ENCODE results near the gene LINS1.

The LINS1 gene

DNA sequence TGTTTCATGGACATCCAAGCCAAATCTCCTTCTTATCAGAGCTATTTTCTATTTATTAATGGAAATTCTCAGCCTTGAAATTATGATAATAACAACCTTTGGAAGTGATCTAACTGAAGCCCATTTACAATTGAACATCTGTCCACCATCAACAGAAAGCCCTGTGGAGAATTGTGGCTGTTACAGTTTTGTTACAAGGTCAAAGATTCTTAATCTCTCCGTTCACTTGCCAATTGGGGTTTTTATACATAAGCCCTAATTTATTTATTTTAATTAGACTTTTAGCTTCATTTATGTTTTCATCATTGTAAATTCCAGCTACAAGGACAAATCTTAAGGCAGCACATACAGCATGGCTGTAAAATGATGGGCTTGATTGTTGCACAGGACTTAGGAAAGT lies 76.5 kb downstream of the LINS1 start:
- Histone ChIP-seq H3K27ac (no peak overlapping the region), H3K27me3 (ENCODE audit: insufficient read depth, low read depth, severe bottlenecking) (no peaks in the 10 kb centered on the region), H3K4me3 (ENCODE audit: low read depth, low read length) (no peak overlapping the region), H3K9me3 (ENCODE audit: severe bottlenecking) (no peaks in the 10 kb centered on the region), H3K36me3 (no peaks in the 10 kb centered on the region)
- TF ChIP-seq, protein P1, sequence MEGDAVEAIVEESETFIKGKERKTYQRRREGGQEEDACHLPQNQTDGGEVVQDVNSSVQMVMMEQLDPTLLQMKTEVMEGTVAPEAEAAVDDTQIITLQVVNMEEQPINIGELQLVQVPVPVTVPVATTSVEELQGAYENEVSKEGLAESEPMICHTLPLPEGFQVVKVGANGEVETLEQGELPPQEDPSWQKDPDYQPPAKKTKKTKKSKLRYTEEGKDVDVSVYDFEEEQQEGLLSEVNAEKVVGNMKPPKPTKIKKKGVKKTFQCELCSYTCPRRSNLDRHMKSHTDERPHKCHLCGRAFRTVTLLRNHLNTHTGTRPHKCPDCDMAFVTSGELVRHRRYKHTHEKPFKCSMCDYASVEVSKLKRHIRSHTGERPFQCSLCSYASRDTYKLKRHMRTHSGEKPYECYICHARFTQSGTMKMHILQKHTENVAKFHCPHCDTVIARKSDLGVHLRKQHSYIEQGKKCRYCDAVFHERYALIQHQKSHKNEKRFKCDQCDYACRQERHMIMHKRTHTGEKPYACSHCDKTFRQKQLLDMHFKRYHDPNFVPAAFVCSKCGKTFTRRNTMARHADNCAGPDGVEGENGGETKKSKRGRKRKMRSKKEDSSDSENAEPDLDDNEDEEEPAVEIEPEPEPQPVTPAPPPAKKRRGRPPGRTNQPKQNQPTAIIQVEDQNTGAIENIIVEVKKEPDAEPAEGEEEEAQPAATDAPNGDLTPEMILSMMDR (IDR thresholded peaks at IDR 0.05; ENCODE audit: low read depth, low read length), result no peak
- no peak for DNase-seq

DNA sequence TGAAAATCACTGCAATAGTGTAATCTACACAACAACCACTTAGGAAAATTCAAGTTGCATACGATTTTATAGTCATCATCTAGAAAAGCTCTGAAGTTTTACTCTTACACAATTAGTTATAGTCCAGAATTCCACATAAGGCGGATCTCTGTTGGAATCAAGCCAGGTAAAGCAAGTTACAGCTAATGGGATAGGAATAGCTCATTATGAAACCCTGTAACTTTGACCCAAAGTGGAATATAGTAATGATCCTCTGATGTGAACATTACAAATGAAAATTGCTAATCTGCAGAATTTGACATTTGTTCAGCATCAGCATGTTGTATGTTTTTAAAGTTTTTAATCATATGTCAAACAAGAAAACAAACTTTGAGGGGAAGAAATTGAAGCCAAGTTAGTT lies 77.7 kb downstream of the LINS1 start:
- Histone ChIP-seq H3K27me3 (ENCODE audit: insufficient read depth, low read depth, severe bottlenecking) (no peaks in the 10 kb centered on the region), H3K9me3 (ENCODE audit: severe bottlenecking) (no peaks in the 10 kb centered on the region), H3K36me3 (no peaks in the 10 kb centered on the region), H3K27ac (no peak overlapping the region), H3K4me3 (ENCODE audit: low read depth, low read length) (no peak overlapping the region)
- DNase-seq, result no peak
- TF ChIP-seq, protein P1 (IDR thresholded peaks at IDR 0.05; ENCODE audit: low read depth, low read length), result no peak

DNA sequence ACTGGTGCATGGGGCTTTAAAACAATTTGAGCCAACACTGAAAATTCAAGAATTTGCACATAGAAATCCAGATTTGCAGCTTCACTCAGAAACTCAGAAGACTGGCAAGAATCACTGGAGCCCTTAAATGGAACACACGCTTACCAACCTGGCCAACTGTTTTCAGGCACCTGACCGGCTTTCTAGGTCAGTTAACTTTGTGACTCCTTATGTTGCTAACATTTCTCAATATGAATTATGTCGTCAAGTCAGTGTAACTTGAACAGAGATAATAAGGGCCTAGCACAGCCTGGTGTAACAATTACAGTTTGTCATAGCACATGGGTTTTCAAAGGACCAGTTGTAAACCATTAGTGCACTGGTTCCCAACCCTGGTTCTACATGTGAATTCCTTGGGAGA lies 80.1 kb downstream of the LINS1 start:
- Histone ChIP-seq H3K27ac (no peak overlapping the region), H3K36me3 (no peaks in the 10 kb centered on the region), H3K4me3 (ENCODE audit: low read depth, low read length) (no peak overlapping the region), H3K27me3 (ENCODE audit: insufficient read depth, low read depth, severe bottlenecking) (no peaks in the 10 kb centered on the region), H3K9me3 (ENCODE audit: severe bottlenecking) (no peaks in the 10 kb centered on the region)
- no peak for DNase-seq
- TF ChIP-seq, protein P1 (IDR thresholded peaks at IDR 0.05; ENCODE audit: low read depth, low read length), result no peak

DNA sequence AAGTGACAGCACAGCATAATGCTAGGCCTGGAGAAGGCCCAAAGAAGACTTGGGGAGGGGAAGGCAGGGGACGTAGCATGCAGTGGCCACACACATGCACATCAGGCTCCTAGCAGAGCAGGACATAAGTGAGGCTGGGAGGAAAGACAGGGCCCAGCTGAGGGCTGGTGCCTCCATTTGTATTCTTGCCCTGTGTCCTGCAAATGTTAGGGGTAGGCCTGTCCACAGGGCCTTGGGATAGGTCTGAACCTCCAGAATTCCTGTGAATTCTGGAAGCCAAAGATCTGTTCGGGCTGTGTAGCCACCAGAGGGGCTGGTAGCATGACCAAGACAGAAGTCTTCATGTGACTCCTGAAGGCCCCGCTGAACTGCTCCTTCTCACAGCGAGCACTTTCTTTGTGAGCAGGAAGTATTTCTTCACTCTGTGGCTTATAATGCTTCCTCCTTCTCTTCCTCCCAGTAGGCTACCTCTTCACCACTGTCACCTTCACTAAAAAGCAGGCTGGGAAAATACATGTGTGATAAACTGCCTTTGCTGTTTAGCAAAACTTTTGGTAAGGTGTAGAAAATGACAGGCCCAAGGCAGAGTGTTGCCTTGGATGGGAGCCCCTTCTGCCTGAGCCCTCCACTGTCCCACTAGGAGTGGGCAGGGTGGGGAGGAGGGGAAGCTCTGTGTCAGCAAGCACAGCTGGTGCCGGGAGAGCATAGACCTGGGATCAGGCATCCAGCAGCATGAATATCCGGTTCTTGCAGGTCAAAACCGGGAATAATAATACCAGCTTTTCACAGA lies 81.7 kb downstream of the LINS1 start:
- no peaks in the 10 kb centered on the region for H3K36me3 ChIP-seq
- no peaks in the 10 kb centered on the region for H3K9me3 ChIP-seq (ENCODE audit: severe bottlenecking)
- no peak for DNase-seq
- TF ChIP-seq, protein P1 (IDR thresholded peaks at IDR 0.05; ENCODE audit: low read depth, low read length), result no peak
- H3K27me3 ChIP-seq (ENCODE audit: insufficient read depth, low read depth, severe bottlenecking), result no peaks in the 10 kb centered on the region
- no peak overlapping the region for H3K27ac ChIP-seq
- H3K4me3 ChIP-seq (ENCODE audit: low read depth, low read length), result no peak overlapping the region

DNA sequence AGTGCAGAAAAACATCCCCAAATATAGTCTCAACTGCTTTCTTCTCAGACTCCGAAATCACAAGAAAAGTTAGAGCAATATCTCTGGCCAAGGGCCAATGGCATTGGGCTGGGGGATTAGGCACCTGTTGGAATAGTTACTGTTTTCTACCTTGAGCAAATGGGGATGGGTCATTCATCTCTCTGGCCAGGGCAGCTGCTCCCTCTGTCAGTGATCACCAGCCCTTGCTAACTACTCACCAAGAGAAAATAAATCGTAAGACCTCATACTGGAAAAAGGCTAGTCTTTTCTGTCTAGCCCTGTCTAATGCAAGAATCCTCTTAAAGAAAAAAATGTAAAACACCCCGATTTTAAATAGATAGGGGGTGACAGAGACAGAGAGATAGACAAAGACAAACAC lies 84.1 kb downstream of the LINS1 start:
- H3K27ac ChIP-seq, result no peak overlapping the region
- DNase-seq, result no peak
- no peaks in the 10 kb centered on the region for H3K36me3 ChIP-seq
- H3K9me3 ChIP-seq (ENCODE audit: severe bottlenecking), result no peaks in the 10 kb centered on the region
- TF ChIP-seq, protein P1 (IDR thresholded peaks at IDR 0.05; ENCODE audit: low read depth, low read length), result no peak
- no peak overlapping the region for H3K4me3 ChIP-seq (ENCODE audit: low read depth, low read length)
- no peaks in the 10 kb centered on the region for H3K27me3 ChIP-seq (ENCODE audit: insufficient read depth, low read depth, severe bottlenecking)
